GM12892 (cell line): ENCODE measurements around the gene PRKCZ.

Experiments used
- DNase-seq: peaks from one replicate; pipeline ENCODE4 v3.0.0; 2011; ENCODE audit not compliant: insufficient read length
- FAIRE-seq: peaks from 2 replicates; lab custom pipeline; 2011; peaks lifted over from hg19 to GRCh38; lab: Jason Lieb, UNC
- POLR2A ChIP-seq: IDR thresholded peaks from 2 replicates; pipeline ENCODE4 v1.6.1; 2011; ENCODE audit warnings: low read depth, low read length, control low read depth
- POLR2AphosphoS5 ChIP-seq: IDR thresholded peaks from 2 replicates; pipeline ENCODE4 v1.6.1; 2011; ENCODE audit warnings: low read depth, low read length, control low read depth
- TAF1 ChIP-seq: IDR thresholded peaks from 2 replicates; pipeline ENCODE4 v1.6.1; 2011; ENCODE audit warnings: low read depth, mild to moderate bottlenecking, control low read depth, low read length, borderline replicate concordance

Gene PRKCZ

DNA sequence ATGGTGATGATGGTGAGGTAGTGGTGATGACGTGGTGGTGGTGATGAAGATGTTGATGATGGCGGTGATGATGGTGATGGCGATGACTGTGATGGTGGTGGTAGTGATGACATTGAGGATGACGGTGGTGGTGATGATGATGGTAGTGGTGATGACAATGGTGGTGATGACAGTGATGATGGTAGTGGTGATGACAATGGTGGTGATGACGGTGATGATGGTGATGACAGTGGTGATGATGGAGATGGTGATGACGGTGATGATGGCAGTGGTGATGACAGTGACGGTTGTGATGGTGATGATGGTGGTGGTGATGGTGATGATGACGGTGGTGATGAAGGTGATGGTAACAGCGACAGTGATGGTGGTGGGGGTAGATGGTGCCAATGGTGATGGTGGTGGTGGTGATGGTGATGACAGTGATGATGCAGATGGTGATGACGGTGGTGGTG is 105.0 kb downstream of the PRKCZ start:
- TF ChIP-seq POLR2AphosphoS5: no peak
- no peak for TF ChIP-seq TAF1
- TF ChIP-seq POLR2A: no peak
- DNase-seq (no peak), FAIRE-seq (no peak)

DNA sequence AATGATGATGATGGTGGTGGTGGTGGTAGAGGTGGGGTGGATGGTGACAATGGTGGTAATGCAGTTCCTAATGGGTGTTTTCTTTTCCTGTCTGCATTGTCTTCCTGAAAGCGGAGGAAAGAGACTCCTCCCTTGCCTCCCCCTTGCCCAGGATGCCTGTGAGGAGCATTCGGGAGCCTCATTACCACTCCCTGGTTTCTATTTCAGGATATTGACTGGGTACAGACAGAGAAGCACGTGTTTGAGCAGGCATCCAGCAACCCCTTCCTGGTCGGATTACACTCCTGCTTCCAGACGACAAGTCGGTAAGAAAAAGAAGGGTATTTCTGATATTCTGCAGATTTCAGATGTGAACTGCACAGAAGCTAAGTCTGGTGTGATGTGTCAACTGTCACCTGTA is 105.6 kb downstream of the PRKCZ start:
- DNase-seq (no peak), FAIRE-seq (no peak)
- no peak for TF ChIP-seq POLR2A
- TF ChIP-seq POLR2AphosphoS5: no peak
- no peak for TF ChIP-seq TAF1

DNA sequence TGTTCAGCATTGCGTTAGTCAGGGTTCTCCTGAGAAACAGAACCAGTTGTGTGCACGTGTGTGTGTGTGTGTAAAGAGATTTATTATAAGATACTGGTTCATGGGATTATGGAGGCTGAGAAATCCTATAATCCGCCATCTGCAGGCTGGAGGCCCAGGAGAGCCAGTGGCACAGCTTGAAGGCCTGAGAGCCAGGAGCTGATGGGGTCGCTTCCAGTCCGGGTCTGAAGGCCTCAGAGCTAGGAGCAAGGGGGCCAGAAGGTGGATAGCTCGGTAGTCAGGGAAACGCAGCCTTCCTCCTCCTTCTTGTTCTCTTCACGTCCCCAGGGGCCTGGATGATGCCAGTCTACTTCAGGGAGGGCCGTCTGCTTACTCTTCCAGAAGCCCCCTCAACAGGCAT is 106.7 kb downstream of the PRKCZ start:
- no peak for TF ChIP-seq POLR2AphosphoS5
- no peak for TF ChIP-seq POLR2A
- TF ChIP-seq TAF1: no peak
- no peak for DNase-seq
- FAIRE-seq: no peak

DNA sequence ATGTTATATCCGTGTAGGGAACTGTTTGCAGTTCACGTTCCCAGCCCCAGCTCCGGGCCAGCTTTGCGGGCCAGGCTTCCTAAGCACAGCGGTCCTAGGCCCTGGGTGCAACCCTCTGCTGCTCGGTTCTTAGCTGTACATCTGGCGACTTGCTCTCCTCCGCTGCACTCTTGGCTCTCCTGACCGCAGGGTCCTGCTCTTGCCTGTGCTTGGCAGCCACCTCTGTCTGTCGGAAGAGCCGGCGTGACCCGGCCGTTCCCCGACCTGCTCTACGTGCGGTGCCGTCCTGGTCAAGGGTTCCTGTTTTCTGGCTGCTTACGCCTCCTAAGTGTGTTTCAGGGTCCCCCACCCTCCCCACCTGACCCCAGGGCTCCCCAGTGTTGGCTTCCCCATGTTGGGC is 107.6 kb downstream of the PRKCZ start:
- DNase-seq: no peak
- no peak for TF ChIP-seq TAF1
- no peak for TF ChIP-seq POLR2A
- TF ChIP-seq POLR2AphosphoS5: no peak
- FAIRE-seq: no peak

DNA sequence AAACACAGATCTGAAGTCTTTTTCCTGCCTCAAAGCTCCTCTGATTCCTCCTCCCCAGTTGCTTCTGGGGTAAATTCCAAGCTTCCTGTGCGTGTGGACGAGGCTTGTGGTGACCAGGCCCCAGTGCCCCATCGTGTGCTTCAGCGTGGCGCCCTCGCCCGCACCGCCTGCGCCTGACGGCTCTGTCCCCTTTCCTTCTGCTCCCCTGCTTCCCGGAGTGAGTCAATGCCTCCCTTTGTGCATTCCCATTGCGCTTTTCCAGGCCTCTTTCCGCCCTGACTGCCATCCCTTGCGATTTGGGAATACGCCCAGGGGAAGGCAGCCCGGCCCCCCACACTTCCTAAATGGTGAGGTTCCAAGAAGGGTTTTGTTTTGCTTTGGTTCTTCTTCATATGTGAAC is 108.1 kb downstream of the PRKCZ start:
- FAIRE-seq (no peak), DNase-seq (no peak)
- TF ChIP-seq POLR2A (no peak), POLR2AphosphoS5 (no peak), TAF1 (no peak)

DNA sequence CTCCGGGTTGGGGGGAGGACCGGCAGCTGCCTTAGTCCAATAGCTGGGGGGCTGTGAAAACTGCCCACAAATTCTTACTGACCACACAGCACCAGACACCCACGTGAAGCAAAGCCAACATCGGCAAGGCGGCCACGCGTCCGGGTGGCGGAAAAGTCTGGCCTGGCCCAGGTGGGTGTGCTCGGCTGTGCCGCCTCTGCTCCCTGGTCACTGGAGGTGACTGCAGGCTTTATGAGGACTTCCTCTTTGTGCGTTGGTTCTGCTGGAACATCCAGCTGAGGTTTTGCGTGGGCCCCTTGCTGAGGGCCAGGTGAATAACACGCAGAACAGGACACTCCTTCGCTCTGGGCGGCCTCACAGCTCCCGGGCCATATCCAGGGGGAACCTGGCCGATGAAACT is 108.9 kb downstream of the PRKCZ start:
- DNase-seq: no peak
- TF ChIP-seq POLR2AphosphoS5: no peak
- no peak for TF ChIP-seq POLR2A
- TF ChIP-seq TAF1: no peak
- FAIRE-seq: no peak

DNA sequence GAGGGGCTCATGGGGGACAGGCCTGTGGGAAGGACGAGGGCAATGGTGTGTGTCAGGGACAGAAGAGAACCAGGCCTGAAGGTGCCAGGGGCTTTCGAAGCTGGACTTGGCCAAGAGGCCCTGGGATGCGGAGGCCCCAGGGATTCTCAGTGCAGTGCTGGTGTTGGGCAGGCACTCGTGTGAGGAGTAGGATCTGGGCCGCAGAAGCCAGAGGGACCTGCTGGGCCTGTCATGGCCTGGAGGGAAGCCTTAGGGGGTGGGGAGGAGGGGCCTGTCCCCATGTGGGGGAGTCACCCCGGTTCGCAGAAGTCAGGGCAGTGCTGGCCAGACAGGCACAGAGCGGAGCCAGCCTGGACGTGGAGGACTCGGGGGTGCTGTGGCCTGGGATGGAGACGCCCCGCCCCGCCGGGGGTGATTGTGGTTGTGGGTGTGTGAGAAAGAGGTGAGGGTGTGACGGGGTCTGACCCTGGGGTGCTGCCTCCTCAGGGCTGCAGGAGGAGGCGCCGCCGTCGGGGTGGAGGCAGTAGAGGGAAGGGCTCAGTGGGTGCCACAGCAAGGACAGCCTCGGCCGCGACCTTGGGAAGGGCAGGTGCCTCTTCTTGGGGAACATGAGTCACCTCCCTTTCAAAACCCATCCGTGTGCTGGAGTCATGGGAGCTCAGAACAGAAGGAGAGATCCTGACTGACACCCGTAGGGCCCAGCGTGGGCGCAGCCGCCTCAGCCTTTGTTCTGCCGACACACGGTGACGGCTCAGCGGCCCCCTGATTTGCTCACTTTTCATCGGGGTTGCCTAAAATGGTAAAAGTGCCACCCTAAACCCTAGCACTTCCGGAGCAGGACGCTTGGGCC is 110.5 kb downstream of the PRKCZ start:
- DNase-seq (no peak), FAIRE-seq (no peak)
- TF ChIP-seq POLR2AphosphoS5: no peak
- TF ChIP-seq POLR2A: no peak

DNA sequence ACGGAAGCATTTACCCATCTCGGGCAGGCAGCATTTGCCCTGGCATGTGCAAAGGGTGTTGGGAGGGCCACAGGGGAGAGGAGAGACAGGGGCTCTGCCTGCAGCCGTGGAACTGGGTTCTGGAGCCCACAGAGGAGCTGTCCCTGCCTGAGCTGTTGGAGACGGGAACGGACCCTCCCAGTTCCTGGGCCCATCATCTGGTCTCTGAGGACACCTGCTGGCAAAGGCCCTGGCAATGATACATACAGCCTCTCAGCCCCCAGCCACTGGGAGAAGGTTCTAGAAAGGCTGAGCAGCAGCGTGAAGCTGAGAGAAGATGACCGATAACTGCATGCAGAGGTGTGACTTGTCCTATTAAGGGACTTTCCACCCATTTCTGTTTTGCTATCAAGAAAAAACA is 113.0 kb downstream of the PRKCZ start:
- FAIRE-seq: no peak
- DNase-seq: no peak
- no peak for TF ChIP-seq POLR2A
- TF ChIP-seq TAF1: no peak
- no peak for TF ChIP-seq POLR2AphosphoS5

DNA sequence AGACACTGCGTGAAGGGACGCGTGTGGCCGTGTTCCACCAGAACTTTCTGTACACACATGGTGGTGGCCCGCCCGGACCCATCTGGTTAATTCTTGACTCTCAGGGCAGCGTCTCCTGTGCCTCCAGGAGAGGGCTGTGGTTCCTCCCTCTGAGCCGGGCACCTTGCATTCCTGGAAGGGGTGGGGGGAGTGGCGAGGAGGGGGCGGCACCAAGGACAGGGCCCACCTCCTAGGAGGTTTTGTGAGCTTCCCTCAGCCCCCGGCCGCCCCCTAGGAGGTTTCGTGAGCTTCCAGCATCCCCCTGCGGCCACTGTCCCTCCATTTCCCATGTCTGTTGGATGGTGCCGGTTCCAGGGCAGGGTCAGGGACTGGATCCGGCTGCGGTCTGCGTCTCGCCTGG is 115.4 kb downstream of the PRKCZ start:
- DNase-seq (no peak), FAIRE-seq (no peak)
- TF ChIP-seq POLR2A (no peak), TAF1 (no peak), POLR2AphosphoS5 (no peak)

DNA sequence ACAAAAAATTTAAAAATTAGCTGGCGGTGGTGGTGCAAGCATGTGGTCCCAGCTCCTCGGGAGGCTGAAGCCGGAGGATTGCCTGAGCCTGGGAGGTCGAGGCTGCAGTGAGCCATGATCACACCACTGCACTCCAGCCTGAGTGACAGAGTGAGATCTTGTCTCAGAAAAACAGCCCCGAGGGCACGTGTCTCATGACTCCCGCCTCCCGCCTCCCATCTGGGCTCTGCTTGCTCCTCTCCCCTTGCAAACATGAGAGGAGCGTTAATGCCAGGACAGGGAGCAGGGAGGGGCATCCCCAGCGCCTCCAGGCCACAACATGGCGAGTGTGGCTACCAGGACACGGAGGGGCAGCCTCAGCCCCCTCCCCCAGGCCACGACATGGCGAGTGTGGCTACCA is 116.0 kb downstream of the PRKCZ start:
- no peak for FAIRE-seq
- no peak for DNase-seq
- TF ChIP-seq TAF1: no peak
- no peak for TF ChIP-seq POLR2AphosphoS5
- no peak for TF ChIP-seq POLR2A

DNA sequence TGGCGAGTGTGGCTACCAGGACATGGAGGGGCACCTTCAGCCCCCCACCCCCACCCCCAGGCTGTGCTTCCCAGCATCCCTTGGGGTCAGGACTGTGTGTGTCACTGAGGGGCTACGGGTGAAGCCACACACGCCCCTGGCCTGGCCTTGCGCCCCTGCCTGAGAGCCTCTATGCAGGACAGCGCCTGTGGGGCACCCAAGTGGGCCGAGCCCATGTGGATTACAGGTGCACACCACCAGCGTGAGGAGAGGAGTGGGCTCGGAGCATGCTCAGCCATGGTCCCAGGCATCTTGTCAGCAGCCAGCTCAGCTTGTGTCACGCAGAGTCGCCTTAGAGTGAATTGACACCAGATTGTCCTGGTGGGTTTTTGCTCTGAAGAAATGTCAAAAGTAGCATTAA is 116.5 kb downstream of the PRKCZ start:
- no peak for TF ChIP-seq POLR2A
- TF ChIP-seq POLR2AphosphoS5: no peak
- TF ChIP-seq TAF1: no peak
- FAIRE-seq (no peak), DNase-seq (no peak)

DNA sequence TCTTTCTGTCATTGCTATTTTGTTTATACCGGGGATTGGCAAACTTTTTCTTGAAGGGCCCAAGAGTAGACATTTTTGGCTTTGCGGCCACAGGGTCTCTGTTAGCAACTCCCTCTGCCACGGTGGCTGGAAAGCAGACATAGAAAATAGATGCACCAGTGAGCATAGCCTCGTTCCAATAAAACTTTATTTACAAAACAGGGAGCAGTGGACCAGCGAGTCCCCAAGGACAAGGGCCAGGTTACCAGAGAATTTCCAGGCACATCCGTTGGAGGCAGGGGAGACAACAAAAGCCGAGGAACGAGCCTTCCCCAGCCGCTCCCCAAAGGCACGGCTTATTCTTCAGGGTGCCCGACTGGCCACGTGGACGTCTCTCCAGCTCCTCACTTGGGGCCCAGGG is 117.9 kb downstream of the PRKCZ start:
- FAIRE-seq: no peak
- no peak for DNase-seq
- TF ChIP-seq POLR2AphosphoS5: no peak
- no peak for TF ChIP-seq POLR2A
- TF ChIP-seq TAF1: no peak

DNA sequence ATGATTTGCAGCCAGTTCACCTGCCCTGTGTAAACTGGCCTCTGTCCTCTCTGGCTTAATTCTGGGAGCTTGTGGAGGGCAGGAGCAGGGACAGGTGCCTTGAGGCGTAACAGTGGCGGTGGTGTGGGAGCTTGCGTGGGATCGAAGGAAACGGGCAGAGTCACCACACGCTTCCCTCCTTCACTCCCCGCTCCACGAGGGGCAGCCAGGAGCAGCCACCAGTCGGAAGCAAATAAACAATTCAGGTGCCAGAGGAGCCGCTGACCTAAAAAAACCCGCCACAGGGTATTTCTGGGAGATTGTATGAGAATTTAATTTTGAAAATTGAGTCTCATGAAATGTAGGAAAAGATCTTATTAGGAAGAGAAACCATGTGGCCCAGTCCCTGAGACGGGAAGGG is 118.3 kb downstream of the PRKCZ start:
- TF ChIP-seq TAF1 (no peak), POLR2AphosphoS5 (no peak), POLR2A (no peak)
- FAIRE-seq: no peak
- no peak for DNase-seq
